ENCODE data around the gene PPP2R2D. TPM values are rescaled to one million over a fixed set of nuclear protein-coding genes. Genes with fewer than 3 reads are reported as not detected.

Gene PPP2R2D
- total RNA-seq, 4 donors from 2014 or later = 23.9 to 48.6 (median 36.7) TPM

DNA sequence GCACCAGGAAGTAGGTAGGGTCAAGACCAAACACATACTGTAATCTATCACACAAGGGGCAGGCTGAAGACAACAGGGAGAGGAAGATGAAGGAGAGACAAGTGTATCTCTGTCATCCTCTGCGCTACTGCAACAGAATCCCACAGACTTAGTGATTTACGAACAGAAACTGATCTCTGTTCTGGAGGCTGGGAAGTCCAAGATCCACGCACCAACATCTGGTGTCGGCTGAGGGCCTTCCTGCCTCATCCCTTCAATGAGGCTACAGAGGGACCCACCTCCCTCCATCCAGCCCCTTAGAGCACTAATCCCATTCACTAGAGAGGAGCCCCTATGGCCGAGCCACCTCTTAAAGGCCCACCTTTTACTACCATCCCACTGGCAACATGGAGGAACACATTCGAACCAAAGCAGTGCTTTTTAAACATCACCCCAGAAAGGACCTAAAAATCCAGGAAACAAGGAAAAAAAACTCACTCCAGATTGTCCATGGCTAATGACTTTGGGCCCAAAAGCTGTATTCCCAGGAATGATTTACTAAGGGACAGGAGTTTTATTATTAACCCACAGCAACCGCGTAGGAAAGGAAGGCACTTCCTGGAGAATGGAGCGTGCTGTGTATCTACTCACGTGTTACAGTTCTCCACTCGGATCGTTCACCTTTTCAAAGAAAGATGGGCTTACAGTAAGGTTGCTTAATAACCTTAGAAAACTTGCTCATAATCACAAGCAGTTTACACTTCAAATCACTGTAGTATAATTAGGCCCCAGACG lies 76.7 kb downstream of the PPP2R2D start:
- DNase-seq (ENCODE audit: low spot score in 2 of 2) = no peak
- intact Hi-C loops (cut with DNase I; ENCODE audit: low total_unique reads) = no loop called here
- WGBS, 2 donors = 93% methylated on average over 13 of the region's 13 CpGs
- no peak for TF ChIP-seq POLR2A (IDR thresholded peaks at IDR 0.05)
- TF ChIP-seq, protein P1, sequence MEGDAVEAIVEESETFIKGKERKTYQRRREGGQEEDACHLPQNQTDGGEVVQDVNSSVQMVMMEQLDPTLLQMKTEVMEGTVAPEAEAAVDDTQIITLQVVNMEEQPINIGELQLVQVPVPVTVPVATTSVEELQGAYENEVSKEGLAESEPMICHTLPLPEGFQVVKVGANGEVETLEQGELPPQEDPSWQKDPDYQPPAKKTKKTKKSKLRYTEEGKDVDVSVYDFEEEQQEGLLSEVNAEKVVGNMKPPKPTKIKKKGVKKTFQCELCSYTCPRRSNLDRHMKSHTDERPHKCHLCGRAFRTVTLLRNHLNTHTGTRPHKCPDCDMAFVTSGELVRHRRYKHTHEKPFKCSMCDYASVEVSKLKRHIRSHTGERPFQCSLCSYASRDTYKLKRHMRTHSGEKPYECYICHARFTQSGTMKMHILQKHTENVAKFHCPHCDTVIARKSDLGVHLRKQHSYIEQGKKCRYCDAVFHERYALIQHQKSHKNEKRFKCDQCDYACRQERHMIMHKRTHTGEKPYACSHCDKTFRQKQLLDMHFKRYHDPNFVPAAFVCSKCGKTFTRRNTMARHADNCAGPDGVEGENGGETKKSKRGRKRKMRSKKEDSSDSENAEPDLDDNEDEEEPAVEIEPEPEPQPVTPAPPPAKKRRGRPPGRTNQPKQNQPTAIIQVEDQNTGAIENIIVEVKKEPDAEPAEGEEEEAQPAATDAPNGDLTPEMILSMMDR (IDR thresholded peaks at IDR 0.05) = no peak
- H3K4me3 ChIP-seq (ENCODE audit: low read depth, poor library complexity, severe bottlenecking) = no peak overlapping the region

DNA sequence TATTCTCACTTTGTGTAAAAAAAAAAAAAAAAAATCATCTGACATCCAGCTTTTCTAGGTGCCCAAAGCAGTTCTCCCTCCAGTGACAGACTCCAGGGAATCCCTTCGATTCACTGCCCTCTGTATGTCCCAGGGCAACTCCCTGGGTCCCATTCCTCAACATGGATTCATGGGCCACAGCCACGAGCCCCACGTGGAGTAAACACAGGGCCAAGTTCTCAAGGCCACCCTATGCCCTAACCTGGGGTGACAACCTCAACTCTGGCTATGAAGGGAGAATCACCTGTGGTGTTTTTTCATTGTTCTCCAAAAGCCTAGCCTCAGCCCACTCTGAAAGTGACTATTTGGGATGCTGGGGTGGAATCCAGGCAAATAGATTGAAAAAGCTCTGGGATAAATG lies 77.6 kb downstream of the PPP2R2D start:
- H3K4me3 ChIP-seq (ENCODE audit: low read depth, poor library complexity, severe bottlenecking) = no peak overlapping the region
- no peak for TF ChIP-seq POLR2A (IDR thresholded peaks at IDR 0.05)
- TF ChIP-seq, protein P1 (IDR thresholded peaks at IDR 0.05) = no peak
- DNase-seq (ENCODE audit: low spot score in 2 of 2) = no peak
- intact Hi-C loops (cut with DNase I; ENCODE audit: low total_unique reads) = no loop called here
- 87 to 92% methylated on average over 3 of the region's 3 CpGs for WGBS, 2 donors

DNA sequence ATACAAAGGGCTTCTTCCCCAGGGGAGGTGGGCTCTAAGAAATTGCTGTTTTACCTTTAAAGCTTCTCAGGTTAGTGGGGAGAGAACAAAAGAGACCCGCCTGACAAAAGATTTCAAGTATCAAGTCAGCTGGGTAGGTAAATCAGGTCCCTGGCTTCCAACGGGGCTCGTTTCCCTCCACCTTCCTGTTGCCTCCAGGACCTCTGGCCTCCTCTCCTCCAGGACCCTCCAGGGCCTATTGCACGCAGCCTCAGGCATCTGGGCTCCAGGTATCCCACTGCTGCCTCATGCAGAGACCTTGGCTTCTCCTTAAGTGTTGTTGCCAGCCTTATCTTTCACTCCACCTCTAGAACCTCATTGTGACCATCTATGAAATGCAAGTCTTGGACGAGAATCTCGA lies 78.0 kb downstream of the PPP2R2D start:
- DNase-seq (ENCODE audit: low spot score in 2 of 2) = no peak
- intact Hi-C loops (cut with DNase I; ENCODE audit: low total_unique reads) = no loop called here
- WGBS, 2 donors = 89 to 90% methylated on average over 6 of the region's 6 CpGs
- no peak overlapping the region for H3K4me3 ChIP-seq (ENCODE audit: low read depth, poor library complexity, severe bottlenecking)
- TF ChIP-seq POLR2A (IDR thresholded peaks at IDR 0.05) = no peak
- TF ChIP-seq, protein P1 (IDR thresholded peaks at IDR 0.05) = no peak

DNA sequence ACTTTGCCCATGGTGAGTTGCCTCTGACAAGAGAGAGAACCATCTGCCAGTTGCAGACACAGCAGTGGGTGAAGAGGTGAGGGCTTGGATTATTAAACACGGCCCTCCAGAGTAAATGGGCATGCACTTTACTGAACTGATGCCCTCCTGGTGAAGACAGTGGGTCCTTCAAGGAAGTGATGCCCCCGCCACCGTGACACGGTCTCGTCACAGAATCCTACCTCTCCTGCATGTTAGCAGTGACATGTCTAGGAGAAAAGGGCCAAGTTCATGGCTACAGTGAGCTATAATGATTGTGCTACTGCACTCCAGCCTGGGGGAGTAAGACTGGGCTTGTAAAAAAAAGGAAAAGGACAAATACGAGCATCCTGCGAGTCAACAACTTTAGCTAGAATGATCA lies 78.5 kb downstream of the PPP2R2D start:
- no peak for DNase-seq (ENCODE audit: low spot score in 2 of 2)
- TF ChIP-seq, protein P1 (IDR thresholded peaks at IDR 0.05) = no peak
- TF ChIP-seq POLR2A (IDR thresholded peaks at IDR 0.05) = no peak
- no peak overlapping the region for H3K4me3 ChIP-seq (ENCODE audit: low read depth, poor library complexity, severe bottlenecking)
- 62 to 68% methylated on average over 7 of the region's 7 CpGs for WGBS, 2 donors
- intact Hi-C loops (cut with DNase I; ENCODE audit: low total_unique reads) = no loop called here

DNA sequence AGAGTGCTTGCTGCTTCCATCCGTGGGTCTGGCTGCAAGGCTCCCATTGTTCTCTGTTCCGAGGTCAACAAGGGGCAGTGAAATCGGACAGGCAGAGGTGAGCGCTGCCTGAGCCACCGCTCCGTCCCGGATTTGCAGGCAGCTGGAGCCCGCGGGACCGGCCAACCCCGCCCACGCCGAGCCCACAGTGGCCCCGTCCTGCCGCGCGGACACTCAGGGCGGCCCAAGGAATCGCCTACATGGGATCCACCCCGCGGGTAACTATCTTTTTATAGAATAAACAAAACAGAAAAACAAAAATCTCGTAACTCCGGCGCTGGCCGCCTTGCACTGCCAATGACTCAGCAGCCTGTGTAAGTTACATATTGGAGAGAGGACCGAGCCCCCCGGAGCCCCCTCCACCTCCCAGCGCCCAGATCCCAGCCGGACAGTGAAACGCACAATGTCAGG lies 79.0 kb downstream of the PPP2R2D start:
- TF ChIP-seq POLR2A (IDR thresholded peaks at IDR 0.05) = no peak
- TF ChIP-seq, protein P1 (IDR thresholded peaks at IDR 0.05) = no peak
- intact Hi-C loops (cut with DNase I; ENCODE audit: low total_unique reads) = loop anchor here (10.0 kb wide), 1 partner anchor 75 kb away; the partner anchor contains the start of gene PPP2R2D
- 9 to 20% methylated on average over 29 of the region's 30 CpGs for WGBS, 2 donors
- DNase-seq (ENCODE audit: low spot score in 2 of 2) = no peak
- H3K4me3 ChIP-seq (ENCODE audit: low read depth, poor library complexity, severe bottlenecking) = peak overlapping the region; percentile 8

Data from lower leg skin (tissue), 4 donors.